ENCODE results near the gene IGFBP5.

The IGFBP5 gene

GRCh38 chr2:216740557-216741222, 45.3 kb upstream of the IGFBP5 start:
- Histone ChIP-seq H2BK15ac (ENCODE audit: low read length) (no peak overlapping the region), H3K27me3 (ENCODE audit: control insufficient read depth in 3 of 3, insufficient read depth in 3 of 3, low read depth in 1 of 3, low read length in 3 of 3) (no peaks in the 10 kb centered on the region), H3K27ac (replicated peaks; ENCODE audit: low read length) (no peak overlapping the region), H3K4me1 (ENCODE audit: control insufficient read depth in 2 of 2, insufficient read depth in 1 of 2, low read depth in 1 of 2, low read length in 2 of 2) (peaks cover 2 to 6% of the 10 kb centered on the region in 2 donors), H2BK5ac (ENCODE audit: low read length) (no peak overlapping the region), H3K36me3 (replicated peaks in 1 of 2; ENCODE audit: control insufficient read depth in 2 of 2, insufficient read depth in 2 of 2, low read length in 2 of 2) (no peaks in the 10 kb centered on the region), H4K91ac (ENCODE audit: low read depth, low read length, poor library complexity) (no peak overlapping the region), H3K9ac (ENCODE audit: low read depth, low read length, poor library complexity) (no peak overlapping the region), H2BK120ac (ENCODE audit: low read depth, low read length) (no peak overlapping the region), H3K23ac (ENCODE audit: low read depth, low read length, poor library complexity) (no peak overlapping the region), H2AK5ac (ENCODE audit: low read depth, low read length) (no peak overlapping the region), H3K4me3 (ENCODE audit: low read length in 2 of 2) (no peak overlapping the region), H2BK12ac (ENCODE audit: low read length) (no peak overlapping the region), H3K18ac (ENCODE audit: low read length) (no peak overlapping the region), H2AFZ (ENCODE audit: low read length) (no peak overlapping the region), H3K79me1 (ENCODE audit: low read depth, low read length) (no peaks in the 10 kb centered on the region), H3K4ac (ENCODE audit: low read length) (no peak overlapping the region), H4K8ac (ENCODE audit: low read depth, low read length) (no peak overlapping the region), H3K14ac (ENCODE audit: low read length) (no peak overlapping the region), H3K4me2 (ENCODE audit: insufficient read depth, low read length, poor library complexity, severe bottlenecking) (no peak overlapping the region), H3K9me3 (replicated peaks in 1 of 2; ENCODE audit: control insufficient read depth in 2 of 2, insufficient read depth in 1 of 2, low read depth in 1 of 2, low read length in 2 of 2) (peaks cover 0 to 8% of the 10 kb centered on the region in 2 donors)
- no peak for DNase-seq (ENCODE audit: low spot score)
- no CpG with 5 or more reads among the region's 6 CpGs for WGBS, 2 donors (ENCODE audit: extremely low coverage in 2 of 2, insufficient read length in 2 of 2, insufficient replicate concordance in 1 of 2)

DNA sequence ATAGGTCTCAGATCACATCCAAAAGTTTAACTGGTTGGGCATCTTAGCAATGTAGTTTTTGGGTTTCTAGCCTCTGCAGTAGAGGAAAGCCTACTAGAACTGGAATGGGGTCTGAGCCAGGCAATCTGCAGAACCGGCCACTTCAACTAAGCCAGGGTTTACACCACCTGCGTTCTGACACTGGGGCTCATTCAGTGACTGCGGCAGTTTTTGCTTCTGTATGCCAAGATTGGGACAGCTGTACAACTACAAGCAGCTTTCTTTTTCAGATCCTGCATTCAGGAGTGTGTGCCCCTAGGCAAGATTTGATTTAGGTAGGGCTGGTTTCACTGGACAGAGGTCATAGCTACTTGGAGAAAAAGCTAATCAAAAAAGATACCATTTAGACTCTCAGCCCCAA, 43.7 kb upstream of the IGFBP5 start:
- Histone ChIP-seq H3K4me3 (ENCODE audit: low read length in 2 of 2) (no peak overlapping the region), H3K79me1 (ENCODE audit: low read depth, low read length) (no peaks in the 10 kb centered on the region), H2BK12ac (ENCODE audit: low read length) (no peak overlapping the region), H2AK5ac (ENCODE audit: low read depth, low read length) (no peak overlapping the region), H3K18ac (ENCODE audit: low read length) (no peak overlapping the region), H2BK120ac (ENCODE audit: low read depth, low read length) (no peak overlapping the region), H3K4me2 (ENCODE audit: insufficient read depth, low read length, poor library complexity, severe bottlenecking) (no peak overlapping the region), H3K9ac (ENCODE audit: low read depth, low read length, poor library complexity) (no peak overlapping the region), H4K8ac (ENCODE audit: low read depth, low read length) (no peak overlapping the region), H3K27ac (replicated peaks; ENCODE audit: low read length) (no peak overlapping the region), H3K9me3 (replicated peaks in 1 of 2; ENCODE audit: control insufficient read depth in 2 of 2, insufficient read depth in 1 of 2, low read depth in 1 of 2, low read length in 2 of 2) (no peaks in the 10 kb centered on the region), H3K23ac (ENCODE audit: low read depth, low read length, poor library complexity) (no peak overlapping the region), H3K27me3 (ENCODE audit: control insufficient read depth in 3 of 3, insufficient read depth in 3 of 3, low read depth in 1 of 3, low read length in 3 of 3) (no peaks in the 10 kb centered on the region), H2BK5ac (ENCODE audit: low read length) (no peak overlapping the region), H3K4ac (ENCODE audit: low read length) (no peak overlapping the region), H3K14ac (ENCODE audit: low read length) (no peak overlapping the region), H4K91ac (ENCODE audit: low read depth, low read length, poor library complexity) (no peak overlapping the region), H2BK15ac (ENCODE audit: low read length) (no peak overlapping the region), H2AFZ (ENCODE audit: low read length) (no peak overlapping the region), H3K36me3 (replicated peaks in 1 of 2; ENCODE audit: control insufficient read depth in 2 of 2, insufficient read depth in 2 of 2, low read length in 2 of 2) (no peaks in the 10 kb centered on the region), H3K4me1 (ENCODE audit: control insufficient read depth in 2 of 2, insufficient read depth in 1 of 2, low read depth in 1 of 2, low read length in 2 of 2) (peaks cover 6 to 9% of the 10 kb centered on the region in 2 donors)
- WGBS, 2 donors (ENCODE audit: extremely low coverage in 2 of 2, insufficient read length in 2 of 2, insufficient replicate concordance in 1 of 2) = no CpG with 5 or more reads among the region's 3 CpGs
- DNase-seq (ENCODE audit: low spot score) = no peak

DNA sequence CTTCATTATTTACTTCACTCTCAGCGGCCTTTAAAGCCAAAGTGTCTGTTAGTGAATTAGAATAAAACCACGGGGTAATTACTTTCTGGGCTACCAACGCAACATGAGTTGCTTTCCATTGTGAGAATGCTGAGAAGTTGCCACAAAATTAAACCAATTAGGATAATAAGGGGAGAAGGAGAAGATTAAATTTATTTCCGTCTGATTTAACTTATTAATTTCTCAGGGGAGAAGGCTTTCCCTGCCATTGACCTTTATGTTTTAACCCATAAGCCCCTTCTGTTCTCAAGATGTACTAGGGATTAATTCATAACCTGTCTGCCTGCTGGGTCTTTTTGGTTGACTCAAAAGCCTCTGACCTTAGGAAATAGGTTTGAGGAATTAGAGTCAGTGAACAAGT, 42.3 kb upstream of the IGFBP5 start:
- Histone ChIP-seq H4K8ac (ENCODE audit: low read depth, low read length) (no peak overlapping the region), H3K23ac (ENCODE audit: low read depth, low read length, poor library complexity) (no peak overlapping the region), H2BK120ac (ENCODE audit: low read depth, low read length) (no peak overlapping the region), H3K9me3 (replicated peaks in 1 of 2; ENCODE audit: control insufficient read depth in 2 of 2, insufficient read depth in 1 of 2, low read depth in 1 of 2, low read length in 2 of 2) (no peaks in the 10 kb centered on the region), H3K27ac (replicated peaks; ENCODE audit: low read length) (no peak overlapping the region), H3K27me3 (ENCODE audit: control insufficient read depth in 3 of 3, insufficient read depth in 3 of 3, low read depth in 1 of 3, low read length in 3 of 3) (no peaks in the 10 kb centered on the region), H4K91ac (ENCODE audit: low read depth, low read length, poor library complexity) (no peak overlapping the region), H2BK12ac (ENCODE audit: low read length) (no peak overlapping the region), H2BK15ac (ENCODE audit: low read length) (no peak overlapping the region), H3K9ac (ENCODE audit: low read depth, low read length, poor library complexity) (no peak overlapping the region), H2BK5ac (ENCODE audit: low read length) (no peak overlapping the region), H3K79me1 (ENCODE audit: low read depth, low read length) (no peaks in the 10 kb centered on the region), H2AK5ac (ENCODE audit: low read depth, low read length) (no peak overlapping the region), H3K4me3 (ENCODE audit: low read length in 2 of 2) (no peak overlapping the region), H3K36me3 (replicated peaks in 1 of 2; ENCODE audit: control insufficient read depth in 2 of 2, insufficient read depth in 2 of 2, low read length in 2 of 2) (no peaks in the 10 kb centered on the region), H3K14ac (ENCODE audit: low read length) (no peak overlapping the region), H3K4me1 (ENCODE audit: control insufficient read depth in 2 of 2, insufficient read depth in 1 of 2, low read depth in 1 of 2, low read length in 2 of 2) (peaks cover 6 to 9% of the 10 kb centered on the region in 2 donors), H3K4me2 (ENCODE audit: insufficient read depth, low read length, poor library complexity, severe bottlenecking) (no peak overlapping the region), H3K4ac (ENCODE audit: low read length) (no peak overlapping the region), H2AFZ (ENCODE audit: low read length) (no peak overlapping the region), H3K18ac (ENCODE audit: low read length) (no peak overlapping the region)
- no CpG with 5 or more reads among the region's 4 CpGs for WGBS, 2 donors (ENCODE audit: extremely low coverage in 2 of 2, insufficient read length in 2 of 2, insufficient replicate concordance in 1 of 2)
- no peak for DNase-seq (ENCODE audit: low spot score)

DNA sequence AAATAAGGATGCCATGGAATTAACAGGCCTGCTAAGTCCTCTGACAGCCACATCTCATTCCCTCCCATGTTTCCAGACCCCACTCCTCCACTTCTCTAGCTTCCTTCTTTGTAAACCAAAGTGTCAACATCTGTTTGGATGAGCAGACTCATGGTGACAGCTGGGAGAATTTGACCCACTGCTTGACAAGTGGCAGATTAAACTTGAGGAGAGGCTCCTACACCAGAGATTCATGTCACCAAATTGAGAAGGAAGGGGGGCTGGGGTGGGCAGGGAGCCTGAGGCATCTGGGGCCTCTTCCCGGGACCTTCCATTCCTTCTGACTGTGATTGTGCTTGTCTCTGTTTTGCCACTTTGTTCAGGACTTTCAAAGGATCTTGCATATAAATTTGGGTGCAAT, 41.0 kb upstream of the IGFBP5 start:
- Histone ChIP-seq H2AFZ (ENCODE audit: low read length) (peak overlapping the region; percentile 43), H3K27ac (replicated peaks; ENCODE audit: low read length) (no peak overlapping the region), H2BK15ac (ENCODE audit: low read length) (no peak overlapping the region), H3K9me3 (replicated peaks in 1 of 2; ENCODE audit: control insufficient read depth in 2 of 2, insufficient read depth in 1 of 2, low read depth in 1 of 2, low read length in 2 of 2) (no peaks in the 10 kb centered on the region), H2AK5ac (ENCODE audit: low read depth, low read length) (no peak overlapping the region), H4K8ac (ENCODE audit: low read depth, low read length) (no peak overlapping the region), H2BK120ac (ENCODE audit: low read depth, low read length) (no peak overlapping the region), H3K4me1 (ENCODE audit: control insufficient read depth in 2 of 2, insufficient read depth in 1 of 2, low read depth in 1 of 2, low read length in 2 of 2) (peaks cover 6 to 9% of the 10 kb centered on the region in 2 donors), H2BK5ac (ENCODE audit: low read length) (no peak overlapping the region), H3K79me1 (ENCODE audit: low read depth, low read length) (no peaks in the 10 kb centered on the region), H3K18ac (ENCODE audit: low read length) (no peak overlapping the region), H4K91ac (ENCODE audit: low read depth, low read length, poor library complexity) (no peak overlapping the region), H3K14ac (ENCODE audit: low read length) (no peak overlapping the region), H3K4ac (ENCODE audit: low read length) (no peak overlapping the region), H3K4me2 (ENCODE audit: insufficient read depth, low read length, poor library complexity, severe bottlenecking) (no peak overlapping the region), H2BK12ac (ENCODE audit: low read length) (no peak overlapping the region), H3K4me3 (ENCODE audit: low read length in 2 of 2) (no peak overlapping the region), H3K23ac (ENCODE audit: low read depth, low read length, poor library complexity) (no peak overlapping the region), H3K27me3 (ENCODE audit: control insufficient read depth in 3 of 3, insufficient read depth in 3 of 3, low read depth in 1 of 3, low read length in 3 of 3) (no peaks in the 10 kb centered on the region), H3K36me3 (replicated peaks in 1 of 2; ENCODE audit: control insufficient read depth in 2 of 2, insufficient read depth in 2 of 2, low read length in 2 of 2) (no peaks in the 10 kb centered on the region), H3K9ac (ENCODE audit: low read depth, low read length, poor library complexity) (no peak overlapping the region)
- no CpG with 5 or more reads among the region's 1 CpG for WGBS, 2 donors (ENCODE audit: extremely low coverage in 2 of 2, insufficient read length in 2 of 2, insufficient replicate concordance in 1 of 2)
- DNase-seq (ENCODE audit: low spot score) = no peak
